PC-9 (cell line): ENCODE data around the gene TBC1D5. TPM values are rescaled to one million over a fixed set of nuclear protein-coding genes. Genes with fewer than 3 reads are reported as not detected.
"Not testable (repeated sequence)": the region's sequence is repeated elsewhere in the genome, so short reads cannot be mapped to it uniquely, and the experiment has no call there.

Experiments
- BruUV-seq: library from RNA; stranded (reverse); fragments of 400-500 nt; replicated peaks from 2 replicates; lab custom pipeline; 2021; lab: Mats Ljungman, UMichigan
- CTCF ChIA-PET: fragments of 300-600 bp; sonication (Branson Sonifier 250); formaldehyde crosslinking; loops from one replicate; lab custom pipeline; 2022; ENCODE audit warnings: antibody characterized with exemption; lab: Charles Lee
- POLR2A ChIA-PET: fragments of 300-600 bp; sonication (Branson Sonifier 250); formaldehyde crosslinking; loops from one replicate; lab custom pipeline; 2022; ENCODE audit warnings: antibody characterized with exemption; ENCODE audit not compliant: unreplicated experiment; lab: Charles Lee
- DNase-seq, 2 experiments: peaks; one replicate each; pipeline versions ENCODE4 v3.0.0 to v3.0.0-alpha.2; 2015 to 2022; ENCODE audit warnings: mixed read lengths in 1 of 2
- H2AFZ ChIP-seq: fragments of 200-600 bp; sonication (generic); 2 replicates; pipeline ENCODE4 v1.8.1; 2017; ENCODE audit warnings: antibody characterized with exemption
- H3F3A ChIP-seq: fragments of 200-600 bp; sonication (generic); 2 replicates; pipeline ENCODE4 v1.8.1; 2017; ENCODE audit warnings: antibody characterized with exemption, mild to moderate bottlenecking, low read depth; ENCODE audit not compliant: insufficient read depth
- H3K27ac ChIP-seq: fragments of 200-600 bp; sonication (generic); 2 replicates; pipeline ENCODE4 v1.6.1; 2016; ENCODE audit warnings: mixed run types
- H3K27me3 ChIP-seq: fragments of 200-600 bp; sonication (generic); 2 replicates; pipeline ENCODE4 v1.6.1; 2016; ENCODE audit warnings: low read depth, mixed run types; ENCODE audit not compliant: insufficient read depth
- H3K36me3 ChIP-seq: fragments of 200-600 bp; sonication (generic); 2 replicates; pipeline ENCODE4 v1.6.1; 2016; ENCODE audit warnings: low read depth, mixed run types
- H3K4me1 ChIP-seq: fragments of 200-600 bp; sonication (generic); replicated peaks from 2 replicates; pipeline ENCODE4 v1.6.1; 2016; ENCODE audit warnings: mixed run types; ENCODE audit not compliant: insufficient read depth
- H3K4me2 ChIP-seq: fragments of 200-600 bp; sonication (generic); 2 replicates; pipeline ENCODE4 v1.6.1; 2017; ENCODE audit warnings: mixed run types
- H3K4me3 ChIP-seq: fragments of 200-600 bp; sonication (generic); 2 replicates; pipeline ENCODE4 v1.6.1; 2016; ENCODE audit warnings: mixed run types
- H3K79me2 ChIP-seq: fragments of 200-600 bp; sonication (generic); 2 replicates; pipeline ENCODE4 v1.6.1; 2017; ENCODE audit warnings: low read depth, mixed run types
- H3K9me2 ChIP-seq: fragments of 200-600 bp; sonication (generic); 2 replicates; pipeline ENCODE4 v1.8.1; 2017; ENCODE audit warnings: mild to moderate bottlenecking; ENCODE audit not compliant: insufficient read depth
- H3K9me3 ChIP-seq: fragments of 200-600 bp; sonication (generic); 2 replicates; pipeline ENCODE4 v1.8.1; 2016; ENCODE audit warnings: low read depth; ENCODE audit not compliant: insufficient read depth
- H4K20me1 ChIP-seq: fragments of 200-600 bp; sonication (generic); 2 replicates; pipeline ENCODE4 v1.8.1; 2017; ENCODE audit not compliant: insufficient read depth
- EZH2 ChIP-seq: fragments of 200-600 bp; sonication (generic); IDR thresholded peaks from 2 replicates; pipeline ENCODE4 v1.8.0; 2017; ENCODE audit warnings: antibody characterized with exemption, low read depth
- intact Hi-C: fragments of 100-400 bp; cut with micrococcal nuclease; formaldehyde crosslinking; loops from one replicate; pipeline ENCODE4 v1.10.0; 2022; ENCODE audit not compliant: unreplicated experiment
- total RNA-seq: library from RNA; stranded (reverse); gene quantifications from 2 replicates; pipeline ENCODE4 v1.2.3, GENCODE V29; 2021
- TF ChIP-seq, protein P1 (sequence below): fragments of 200-600 bp; sonication (generic); conservative IDR thresholded peaks from 2 replicates; pipeline ENCODE4 v1.6.1; 2017; ENCODE audit warnings: mixed run types, antibody characterized with exemption, mild to moderate bottlenecking, moderate library complexity

The TBC1D5 gene
- total RNA-seq, 1 experiment from 2014 or later, result 54.0 TPM

DNA sequence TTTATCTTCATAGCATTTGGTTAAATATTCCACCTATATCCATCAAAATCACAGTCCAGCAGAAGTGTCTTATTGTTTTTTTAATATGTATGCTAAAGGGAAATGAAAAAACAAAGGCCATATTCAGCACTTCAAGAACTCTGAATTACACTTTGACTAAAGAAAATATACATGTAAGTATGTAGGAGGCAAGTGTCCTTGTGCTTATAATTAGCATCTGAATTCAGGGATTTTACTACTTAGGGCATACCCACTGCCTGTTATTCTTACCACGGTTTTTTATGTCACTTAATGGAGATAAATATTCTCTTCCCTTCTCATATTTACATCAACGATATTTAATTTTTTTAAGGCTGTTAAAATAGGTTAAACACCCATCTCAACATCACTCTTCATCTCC, 117.3 kb downstream of the TBC1D5 start:
- H3K9me3 ChIP-seq, result no peaks in the 10 kb centered on the region
- no peak overlapping the region for H3K4me3 ChIP-seq
- H3K4me2 ChIP-seq, result no peak overlapping the region
- no peaks in the 10 kb centered on the region for H3K27me3 ChIP-seq
- intact Hi-C loops, result no loop called here
- no peaks in the 10 kb centered on the region for H3K79me2 ChIP-seq
- H3K4me1 ChIP-seq, result no peaks in the 10 kb centered on the region
- no peak for TF ChIP-seq EZH2
- TF ChIP-seq, protein P1, sequence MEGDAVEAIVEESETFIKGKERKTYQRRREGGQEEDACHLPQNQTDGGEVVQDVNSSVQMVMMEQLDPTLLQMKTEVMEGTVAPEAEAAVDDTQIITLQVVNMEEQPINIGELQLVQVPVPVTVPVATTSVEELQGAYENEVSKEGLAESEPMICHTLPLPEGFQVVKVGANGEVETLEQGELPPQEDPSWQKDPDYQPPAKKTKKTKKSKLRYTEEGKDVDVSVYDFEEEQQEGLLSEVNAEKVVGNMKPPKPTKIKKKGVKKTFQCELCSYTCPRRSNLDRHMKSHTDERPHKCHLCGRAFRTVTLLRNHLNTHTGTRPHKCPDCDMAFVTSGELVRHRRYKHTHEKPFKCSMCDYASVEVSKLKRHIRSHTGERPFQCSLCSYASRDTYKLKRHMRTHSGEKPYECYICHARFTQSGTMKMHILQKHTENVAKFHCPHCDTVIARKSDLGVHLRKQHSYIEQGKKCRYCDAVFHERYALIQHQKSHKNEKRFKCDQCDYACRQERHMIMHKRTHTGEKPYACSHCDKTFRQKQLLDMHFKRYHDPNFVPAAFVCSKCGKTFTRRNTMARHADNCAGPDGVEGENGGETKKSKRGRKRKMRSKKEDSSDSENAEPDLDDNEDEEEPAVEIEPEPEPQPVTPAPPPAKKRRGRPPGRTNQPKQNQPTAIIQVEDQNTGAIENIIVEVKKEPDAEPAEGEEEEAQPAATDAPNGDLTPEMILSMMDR, result no peak
- H3K27ac ChIP-seq, result no peak overlapping the region
- no peaks in the 10 kb centered on the region for H4K20me1 ChIP-seq
- CTCF ChIA-PET, result no interaction called here
- H3F3A ChIP-seq, result no peaks in the 10 kb centered on the region
- BruUV-seq, result no TSS peak
- POLR2A ChIA-PET, result no interaction called here
- DNase-seq, result no peak
- H3K36me3 ChIP-seq, result no peaks in the 10 kb centered on the region
- H2AFZ ChIP-seq, result no peak overlapping the region
- H3K9me2 ChIP-seq, result no peaks in the 10 kb centered on the region

DNA sequence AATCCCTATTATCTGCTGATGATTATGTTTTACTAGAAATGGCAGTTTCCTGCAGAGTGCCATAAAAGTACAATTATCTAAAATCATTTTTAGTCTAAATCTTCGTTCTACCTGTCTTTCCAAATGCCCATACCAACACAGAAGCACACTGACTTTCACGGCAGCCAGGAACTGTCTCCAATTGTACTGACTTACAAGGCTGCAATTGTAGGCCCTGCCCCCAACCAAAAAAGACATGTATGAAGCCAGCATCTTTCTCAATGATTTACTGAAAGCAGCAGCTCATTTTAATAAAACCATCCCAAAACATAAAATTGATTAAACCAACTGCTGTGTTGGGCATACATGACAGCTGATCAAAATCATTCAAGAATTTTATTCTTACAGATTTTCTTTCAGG, 119.0 kb downstream of the TBC1D5 start:
- Histone ChIP-seq H3K9me2 (no peaks in the 10 kb centered on the region), H2AFZ (no peak overlapping the region)
- POLR2A ChIA-PET, result no interaction called here

DNA sequence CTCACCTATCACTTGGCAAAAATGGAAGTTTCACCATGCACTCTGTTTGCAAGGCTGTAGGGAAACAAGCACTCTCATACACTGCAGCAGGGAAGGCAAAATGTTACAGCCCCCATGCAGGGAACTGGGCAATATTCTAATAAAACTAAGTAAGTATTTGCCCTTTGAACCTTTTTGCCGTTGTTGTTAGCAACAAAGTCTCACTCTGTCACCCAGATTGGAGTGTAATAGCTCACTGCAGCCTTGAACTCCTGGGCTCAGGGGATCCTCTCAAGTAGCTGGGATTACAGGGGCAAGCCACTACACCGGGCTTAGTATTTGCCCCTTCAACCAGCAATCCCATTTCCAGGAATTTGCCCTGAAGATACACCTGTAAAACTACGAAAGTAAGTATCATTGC, 122.5 kb downstream of the TBC1D5 start:
- Histone ChIP-seq H3K79me2 (no peaks in the 10 kb centered on the region), H3K4me2 (no peak overlapping the region), H3K36me3 (0 out of 2 replicates have a peak, but pooled peaks cover 4% of the 10 kb centered on the region), H3K27ac (no peak overlapping the region), H3K9me3 (no peaks in the 10 kb centered on the region; the same call in 1 of the 2 replicates), H3K9me2 (no peaks in the 10 kb centered on the region), H3K4me1 (no peaks in the 10 kb centered on the region), H2AFZ (no peak overlapping the region), H3K27me3 (no peaks in the 10 kb centered on the region), H3F3A (no peaks in the 10 kb centered on the region), H4K20me1 (no peaks in the 10 kb centered on the region), H3K4me3 (no peak overlapping the region)
- POLR2A ChIA-PET, result no interaction called here
- no TSS peak for BruUV-seq
- CTCF ChIA-PET, result no interaction called here
- no peak for DNase-seq
- no peak for TF ChIP-seq EZH2
- TF ChIP-seq, protein P1, result no peak
- intact Hi-C loops, result no loop called here

More for the DNA sequence above, 119.0 kb downstream of the TBC1D5 start:
- Histone ChIP-seq H3K4me2 (no peak overlapping the region), H3K4me1 (no peaks in the 10 kb centered on the region), H3F3A (no peaks in the 10 kb centered on the region), H3K4me3 (no peak overlapping the region), H3K27ac (no peak overlapping the region), H4K20me1 (no peaks in the 10 kb centered on the region), H3K27me3 (no peaks in the 10 kb centered on the region), H3K36me3 (no peaks in the 10 kb centered on the region), H3K79me2 (no peaks in the 10 kb centered on the region), H3K9me3 (no peaks in the 10 kb centered on the region; the same call in 1 of the 2 replicates)
- no TSS peak for BruUV-seq
- no peak for DNase-seq
- intact Hi-C loops, result no loop called here
- TF ChIP-seq, protein P1, result no peak
- TF ChIP-seq EZH2, result no peak
- CTCF ChIA-PET, result no interaction called here

DNA sequence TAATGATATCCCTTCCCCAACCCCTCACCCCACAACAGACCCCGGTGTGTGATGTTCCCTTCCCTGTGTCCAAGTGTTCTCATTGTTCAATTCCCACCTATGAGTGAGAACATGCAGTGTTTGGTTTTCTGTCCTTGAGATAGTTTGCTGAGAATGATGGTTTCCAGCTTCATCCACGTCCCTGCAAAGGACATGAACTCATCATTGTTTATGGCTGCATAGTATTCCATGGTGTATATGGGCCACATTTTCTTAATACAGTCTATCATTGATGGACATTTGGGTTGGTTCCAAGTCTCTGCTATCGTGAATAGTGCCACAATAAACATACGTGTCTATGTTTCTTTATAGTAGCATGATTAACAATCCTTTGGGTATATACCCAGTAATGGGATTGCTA, 129.4 kb downstream of the TBC1D5 start:
- DNase-seq, H3K4me3 ChIP-seq, BruUV-seq, H3K9me2 ChIP-seq, H3K27ac ChIP-seq, intact Hi-C loops, H3K27me3 ChIP-seq, H3K36me3 ChIP-seq, CTCF ChIA-PET, H2AFZ ChIP-seq, H3K4me1 ChIP-seq, H3K79me2 ChIP-seq, H3F3A ChIP-seq, H4K20me1 ChIP-seq, H3K9me3 ChIP-seq, POLR2A ChIA-PET, H3K4me2 ChIP-seq: not testable (repeated sequence)
